Measurements from ENCODE around the gene MIS12.

Gene MIS12

DNA sequence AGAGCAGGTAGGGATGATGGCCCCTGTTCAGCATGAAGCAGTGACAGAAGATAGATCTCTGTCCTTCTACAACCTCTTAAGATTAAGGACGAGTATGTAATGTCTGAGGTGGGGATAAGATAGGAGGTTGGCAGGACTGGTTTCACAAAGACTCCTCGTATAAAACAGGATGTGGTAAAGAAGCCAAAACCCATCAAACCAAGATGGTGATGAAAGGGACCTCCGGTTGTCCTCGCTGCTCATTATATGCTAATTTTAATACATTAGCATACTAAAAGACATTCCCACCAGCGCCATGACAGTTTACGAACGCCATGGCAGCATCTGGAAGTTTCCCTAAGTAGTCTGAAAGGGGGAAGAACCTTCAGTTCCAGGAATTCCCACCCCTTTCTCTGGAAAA lies 27.3 kb downstream of the MIS12 start:
- H3K27ac ChIP-seq (replicated peaks), result no peak overlapping the region

GRCh38 chr17:5514976-5515375 lies 28.6 kb downstream of the MIS12 start:
- H3K4me3 ChIP-seq (replicated peaks; ENCODE audit: insufficient read depth, low read length), result no peak overlapping the region
- no peaks in the 10 kb centered on the region for H3K27me3 ChIP-seq (ENCODE audit: insufficient read depth, poor library complexity, severe bottlenecking)
- H3K27ac ChIP-seq (replicated peaks), result no peak overlapping the region
- no peak for DNase-seq (ENCODE audit: low read depth in 1 of 2, low spot score in 1 of 2)
- no peak for TF ChIP-seq POLR2AphosphoS5 (IDR thresholded peaks at IDR 0.05; ENCODE audit: low read depth)
- TF ChIP-seq, protein P1, sequence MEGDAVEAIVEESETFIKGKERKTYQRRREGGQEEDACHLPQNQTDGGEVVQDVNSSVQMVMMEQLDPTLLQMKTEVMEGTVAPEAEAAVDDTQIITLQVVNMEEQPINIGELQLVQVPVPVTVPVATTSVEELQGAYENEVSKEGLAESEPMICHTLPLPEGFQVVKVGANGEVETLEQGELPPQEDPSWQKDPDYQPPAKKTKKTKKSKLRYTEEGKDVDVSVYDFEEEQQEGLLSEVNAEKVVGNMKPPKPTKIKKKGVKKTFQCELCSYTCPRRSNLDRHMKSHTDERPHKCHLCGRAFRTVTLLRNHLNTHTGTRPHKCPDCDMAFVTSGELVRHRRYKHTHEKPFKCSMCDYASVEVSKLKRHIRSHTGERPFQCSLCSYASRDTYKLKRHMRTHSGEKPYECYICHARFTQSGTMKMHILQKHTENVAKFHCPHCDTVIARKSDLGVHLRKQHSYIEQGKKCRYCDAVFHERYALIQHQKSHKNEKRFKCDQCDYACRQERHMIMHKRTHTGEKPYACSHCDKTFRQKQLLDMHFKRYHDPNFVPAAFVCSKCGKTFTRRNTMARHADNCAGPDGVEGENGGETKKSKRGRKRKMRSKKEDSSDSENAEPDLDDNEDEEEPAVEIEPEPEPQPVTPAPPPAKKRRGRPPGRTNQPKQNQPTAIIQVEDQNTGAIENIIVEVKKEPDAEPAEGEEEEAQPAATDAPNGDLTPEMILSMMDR (IDR thresholded peaks at IDR 0.05; ENCODE audit: insufficient read depth, low read length), result no peak
- TF ChIP-seq, protein P2, sequence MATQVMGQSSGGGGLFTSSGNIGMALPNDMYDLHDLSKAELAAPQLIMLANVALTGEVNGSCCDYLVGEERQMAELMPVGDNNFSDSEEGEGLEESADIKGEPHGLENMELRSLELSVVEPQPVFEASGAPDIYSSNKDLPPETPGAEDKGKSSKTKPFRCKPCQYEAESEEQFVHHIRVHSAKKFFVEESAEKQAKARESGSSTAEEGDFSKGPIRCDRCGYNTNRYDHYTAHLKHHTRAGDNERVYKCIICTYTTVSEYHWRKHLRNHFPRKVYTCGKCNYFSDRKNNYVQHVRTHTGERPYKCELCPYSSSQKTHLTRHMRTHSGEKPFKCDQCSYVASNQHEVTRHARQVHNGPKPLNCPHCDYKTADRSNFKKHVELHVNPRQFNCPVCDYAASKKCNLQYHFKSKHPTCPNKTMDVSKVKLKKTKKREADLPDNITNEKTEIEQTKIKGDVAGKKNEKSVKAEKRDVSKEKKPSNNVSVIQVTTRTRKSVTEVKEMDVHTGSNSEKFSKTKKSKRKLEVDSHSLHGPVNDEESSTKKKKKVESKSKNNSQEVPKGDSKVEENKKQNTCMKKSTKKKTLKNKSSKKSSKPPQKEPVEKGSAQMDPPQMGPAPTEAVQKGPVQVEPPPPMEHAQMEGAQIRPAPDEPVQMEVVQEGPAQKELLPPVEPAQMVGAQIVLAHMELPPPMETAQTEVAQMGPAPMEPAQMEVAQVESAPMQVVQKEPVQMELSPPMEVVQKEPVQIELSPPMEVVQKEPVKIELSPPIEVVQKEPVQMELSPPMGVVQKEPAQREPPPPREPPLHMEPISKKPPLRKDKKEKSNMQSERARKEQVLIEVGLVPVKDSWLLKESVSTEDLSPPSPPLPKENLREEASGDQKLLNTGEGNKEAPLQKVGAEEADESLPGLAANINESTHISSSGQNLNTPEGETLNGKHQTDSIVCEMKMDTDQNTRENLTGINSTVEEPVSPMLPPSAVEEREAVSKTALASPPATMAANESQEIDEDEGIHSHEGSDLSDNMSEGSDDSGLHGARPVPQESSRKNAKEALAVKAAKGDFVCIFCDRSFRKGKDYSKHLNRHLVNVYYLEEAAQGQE (IDR thresholded peaks at IDR 0.05; ENCODE audit: insufficient replicate concordance, low read depth), result no peak
- TF ChIP-seq GABPA (IDR thresholded peaks at IDR 0.05; ENCODE audit: low read depth), result no peak
- TF ChIP-seq SPI1 (IDR thresholded peaks at IDR 0.05; ENCODE audit: borderline replicate concordance, low read depth), result no peak

More for the DNA sequence above, 27.3 kb downstream of the MIS12 start:
- no peak overlapping the region for H3K4me3 ChIP-seq (replicated peaks; ENCODE audit: insufficient read depth, low read length)
- H3K27me3 ChIP-seq (ENCODE audit: insufficient read depth, poor library complexity, severe bottlenecking), result no peaks in the 10 kb centered on the region
- TF ChIP-seq POLR2AphosphoS5 (IDR thresholded peaks at IDR 0.05; ENCODE audit: low read depth) (no peak), GABPA (IDR thresholded peaks at IDR 0.05; ENCODE audit: low read depth) (no peak), SPI1 (IDR thresholded peaks at IDR 0.05; ENCODE audit: borderline replicate concordance, low read depth) (no peak)
- TF ChIP-seq, protein P1 (IDR thresholded peaks at IDR 0.05; ENCODE audit: insufficient read depth, low read length), result no peak
- TF ChIP-seq, protein P2 (IDR thresholded peaks at IDR 0.05; ENCODE audit: insufficient replicate concordance, low read depth), result no peak
- DNase-seq (ENCODE audit: low read depth in 1 of 2, low spot score in 1 of 2), result peak in 1 of 2 experiments; percentile 8

DNA sequence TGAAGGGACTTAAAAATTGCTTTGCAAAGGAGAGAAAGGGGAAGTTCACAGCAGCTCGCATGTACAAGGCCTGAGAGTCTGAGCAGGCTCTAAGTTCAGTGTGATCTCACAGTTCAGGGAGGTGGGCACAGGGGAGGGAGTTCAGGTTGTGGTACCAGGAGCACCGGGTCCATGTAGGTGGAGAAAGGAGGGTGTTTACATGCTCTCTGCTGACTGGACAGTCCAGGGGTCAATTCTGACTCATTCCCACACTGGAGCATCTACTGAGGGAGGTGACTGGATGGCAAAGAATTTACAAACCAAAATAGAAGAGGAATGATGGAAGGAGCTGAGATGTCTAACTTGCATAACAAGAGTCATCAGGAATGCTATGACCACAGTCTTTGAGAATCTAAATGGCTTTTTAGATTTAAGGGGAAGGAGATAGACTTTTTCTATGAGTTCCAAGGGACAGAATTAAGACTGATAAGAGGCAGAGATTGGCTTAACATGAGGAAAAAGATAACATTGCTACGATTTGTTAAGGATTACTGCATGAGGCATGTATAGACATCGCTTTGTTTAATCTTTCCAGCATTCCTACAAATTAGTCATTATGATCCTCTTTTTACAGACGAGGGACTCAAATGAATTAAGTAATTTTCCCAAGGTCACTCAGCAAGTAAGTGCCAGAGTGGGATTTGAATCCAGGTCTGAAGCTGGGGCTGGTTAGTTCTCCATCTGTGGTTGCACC lies 29.9 kb downstream of the MIS12 start:
- no peak overlapping the region for H3K4me3 ChIP-seq (replicated peaks; ENCODE audit: insufficient read depth, low read length)
- no peak overlapping the region for H3K27ac ChIP-seq (replicated peaks)
- H3K27me3 ChIP-seq (ENCODE audit: insufficient read depth, poor library complexity, severe bottlenecking), result no peaks in the 10 kb centered on the region
- DNase-seq (ENCODE audit: low read depth in 1 of 2, low spot score in 1 of 2), result peak in 1 of 2 experiments; percentile 1
- no peak for TF ChIP-seq SPI1 (IDR thresholded peaks at IDR 0.05; ENCODE audit: borderline replicate concordance, low read depth)
- no peak for TF ChIP-seq GABPA (IDR thresholded peaks at IDR 0.05; ENCODE audit: low read depth)
- TF ChIP-seq, protein P1 (IDR thresholded peaks at IDR 0.05; ENCODE audit: insufficient read depth, low read length), result no peak
- no peak for TF ChIP-seq POLR2AphosphoS5 (IDR thresholded peaks at IDR 0.05; ENCODE audit: low read depth)
- TF ChIP-seq, protein P2 (IDR thresholded peaks at IDR 0.05; ENCODE audit: insufficient replicate concordance, low read depth), result no peak

Data from HL-60 (cell line).